ENCODE results near the gene UPP2.

Gene UPP2

DNA sequence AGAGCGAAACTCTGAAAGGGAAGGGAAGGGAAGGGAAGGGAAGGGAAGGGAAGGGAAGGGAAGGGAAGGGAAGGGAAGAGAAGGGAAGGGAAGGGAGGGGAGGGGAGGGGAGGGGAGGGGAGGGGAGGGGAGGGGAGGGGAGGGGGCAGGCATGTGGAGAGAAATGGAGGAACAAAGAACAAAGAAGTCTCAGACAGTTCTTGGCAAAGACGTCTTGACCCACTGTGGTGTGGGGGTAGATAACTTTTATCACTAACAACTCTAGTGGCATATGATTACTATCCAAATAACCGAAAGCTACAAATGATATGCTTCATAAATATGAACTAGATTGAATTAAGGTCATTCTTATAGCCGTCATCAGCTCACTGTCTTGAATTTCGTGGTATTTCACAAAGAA is 3.2 kb downstream of the UPP2 start:
- in situ Hi-C loops (cut with HindIII; ENCODE audit: low pct_ligation_motif_present, low sequenced_read_pairs): no loop called here
- Histone ChIP-seq H3K27me3 (replicated peaks) (no peaks in the 10 kb centered on the region), H3K27ac (no peak overlapping the region), H3K36me3 (replicated peaks) (no peaks in the 10 kb centered on the region), H3K4me3 (ENCODE audit: low read depth, low read length) (no peak overlapping the region)
- TF ChIP-seq, protein P1, sequence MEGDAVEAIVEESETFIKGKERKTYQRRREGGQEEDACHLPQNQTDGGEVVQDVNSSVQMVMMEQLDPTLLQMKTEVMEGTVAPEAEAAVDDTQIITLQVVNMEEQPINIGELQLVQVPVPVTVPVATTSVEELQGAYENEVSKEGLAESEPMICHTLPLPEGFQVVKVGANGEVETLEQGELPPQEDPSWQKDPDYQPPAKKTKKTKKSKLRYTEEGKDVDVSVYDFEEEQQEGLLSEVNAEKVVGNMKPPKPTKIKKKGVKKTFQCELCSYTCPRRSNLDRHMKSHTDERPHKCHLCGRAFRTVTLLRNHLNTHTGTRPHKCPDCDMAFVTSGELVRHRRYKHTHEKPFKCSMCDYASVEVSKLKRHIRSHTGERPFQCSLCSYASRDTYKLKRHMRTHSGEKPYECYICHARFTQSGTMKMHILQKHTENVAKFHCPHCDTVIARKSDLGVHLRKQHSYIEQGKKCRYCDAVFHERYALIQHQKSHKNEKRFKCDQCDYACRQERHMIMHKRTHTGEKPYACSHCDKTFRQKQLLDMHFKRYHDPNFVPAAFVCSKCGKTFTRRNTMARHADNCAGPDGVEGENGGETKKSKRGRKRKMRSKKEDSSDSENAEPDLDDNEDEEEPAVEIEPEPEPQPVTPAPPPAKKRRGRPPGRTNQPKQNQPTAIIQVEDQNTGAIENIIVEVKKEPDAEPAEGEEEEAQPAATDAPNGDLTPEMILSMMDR (IDR thresholded peaks at IDR 0.05; ENCODE audit: low read depth, low read length, missing control alignments): no peak
- DNase-seq: no peak

DNA sequence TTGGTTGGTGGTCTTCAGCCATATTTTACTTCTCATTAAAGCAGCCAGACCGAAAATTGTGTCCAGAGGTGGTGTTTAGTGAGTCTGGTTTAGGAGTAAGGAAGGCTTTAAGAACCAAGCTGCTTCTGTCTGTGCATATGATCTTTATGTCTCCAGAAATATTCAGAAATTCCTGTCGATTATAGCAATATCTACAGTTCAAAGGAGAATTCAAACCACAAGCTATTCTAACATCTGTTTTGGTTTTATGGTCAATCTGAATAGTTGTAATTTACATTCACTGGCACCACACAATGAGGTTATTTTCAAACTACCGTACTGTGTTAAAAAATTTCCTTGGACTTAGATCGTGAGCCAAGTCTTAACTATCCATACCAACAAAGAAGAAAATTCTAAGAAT is 11.3 kb downstream of the UPP2 start:
- Histone ChIP-seq H3K27ac (no peak overlapping the region), H3K27me3 (replicated peaks) (no peaks in the 10 kb centered on the region), H3K4me3 (ENCODE audit: low read depth, low read length) (no peak overlapping the region), H3K36me3 (replicated peaks) (no peaks in the 10 kb centered on the region)
- TF ChIP-seq, protein P1 (IDR thresholded peaks at IDR 0.05; ENCODE audit: low read depth, low read length, missing control alignments): no peak
- DNase-seq: no peak
- in situ Hi-C loops (cut with HindIII; ENCODE audit: low pct_ligation_motif_present, low sequenced_read_pairs): no loop called here

DNA sequence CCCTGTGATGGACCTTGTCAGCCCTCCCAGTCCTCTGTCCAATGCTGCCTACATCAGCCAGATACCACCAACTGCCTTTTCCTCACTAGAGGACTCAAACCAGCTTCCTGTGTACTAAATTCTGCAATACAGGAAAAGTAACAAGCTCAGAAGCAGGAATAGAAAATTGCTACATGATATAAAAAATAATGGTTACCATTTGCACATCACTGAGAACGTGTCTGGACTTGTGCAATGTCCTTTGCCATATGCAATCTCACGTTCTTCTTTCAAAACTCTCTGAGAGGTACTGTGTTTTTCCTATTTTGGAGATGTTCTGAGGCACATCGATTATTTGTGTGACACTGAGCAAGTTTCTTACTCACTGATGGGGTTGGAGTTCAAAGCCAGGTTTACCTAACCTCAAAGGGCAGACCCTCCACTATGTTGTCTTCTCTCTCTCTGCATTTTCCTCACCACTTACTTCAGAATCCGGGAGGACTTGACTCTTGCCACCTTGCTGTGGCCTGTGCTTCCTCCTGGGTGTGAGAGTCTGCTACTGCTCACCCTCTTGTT is 12.1 kb downstream of the UPP2 start:
- no peak for DNase-seq
- Histone ChIP-seq H3K4me3 (ENCODE audit: low read depth, low read length) (no peak overlapping the region), H3K27me3 (replicated peaks) (no peaks in the 10 kb centered on the region), H3K36me3 (replicated peaks) (no peaks in the 10 kb centered on the region), H3K27ac (no peak overlapping the region)
- TF ChIP-seq, protein P1 (IDR thresholded peaks at IDR 0.05; ENCODE audit: low read depth, low read length, missing control alignments): no peak
- in situ Hi-C loops (cut with HindIII; ENCODE audit: low pct_ligation_motif_present, low sequenced_read_pairs): no loop called here

DNA sequence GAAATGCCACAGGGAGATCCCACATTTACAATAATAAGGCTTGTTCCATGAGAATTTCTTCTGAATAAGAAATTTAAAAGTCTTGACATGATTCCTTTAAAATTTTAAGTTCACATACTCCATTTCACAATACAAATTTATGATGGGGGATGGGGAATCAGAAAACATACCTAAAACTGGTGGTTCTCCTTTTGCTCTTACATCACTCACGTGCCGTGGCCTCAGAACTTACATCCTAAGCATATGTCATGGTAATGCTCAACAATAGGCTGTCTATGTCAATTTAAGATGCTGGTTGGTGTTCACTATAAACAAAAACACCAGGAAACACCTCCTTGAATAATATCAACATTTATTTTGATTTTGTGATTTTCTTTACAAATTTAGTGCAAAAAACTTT is 12.8 kb downstream of the UPP2 start:
- Histone ChIP-seq H3K27me3 (replicated peaks) (no peaks in the 10 kb centered on the region), H3K4me3 (ENCODE audit: low read depth, low read length) (no peak overlapping the region), H3K36me3 (replicated peaks) (no peaks in the 10 kb centered on the region), H3K27ac (no peak overlapping the region)
- TF ChIP-seq, protein P1 (IDR thresholded peaks at IDR 0.05; ENCODE audit: low read depth, low read length, missing control alignments): no peak
- in situ Hi-C loops (cut with HindIII; ENCODE audit: low pct_ligation_motif_present, low sequenced_read_pairs): no loop called here
- no peak for DNase-seq

DNA sequence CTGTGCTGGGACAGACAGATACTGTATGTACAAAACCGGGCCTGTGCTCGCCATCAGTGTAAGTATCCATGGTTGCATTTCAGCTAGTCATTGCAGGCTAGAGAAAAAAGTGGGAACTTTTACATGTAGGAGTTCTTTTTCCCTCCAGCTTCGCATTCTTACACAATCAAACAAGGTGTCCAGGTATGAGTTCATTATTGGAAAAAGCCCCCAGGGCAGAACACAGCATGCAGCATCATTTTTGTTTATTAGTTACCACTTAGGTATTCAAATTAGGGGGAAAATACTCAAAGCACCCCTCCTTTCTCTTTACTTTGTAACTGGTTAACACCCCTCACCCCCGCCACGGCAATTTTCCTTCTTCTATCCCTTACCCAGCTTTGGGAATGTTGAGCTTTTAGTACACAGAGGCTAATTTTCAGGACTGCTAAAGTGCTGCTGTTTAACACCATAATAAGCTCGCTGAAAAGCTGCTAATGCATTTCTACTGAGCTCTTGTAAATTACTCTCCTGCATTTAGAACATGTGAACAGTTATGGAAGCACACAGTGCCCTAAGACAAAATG is 13.6 kb downstream of the UPP2 start:
- in situ Hi-C loops (cut with HindIII; ENCODE audit: low pct_ligation_motif_present, low sequenced_read_pairs): no loop called here
- no peak for DNase-seq
- H3K27ac ChIP-seq: no peak overlapping the region
- H3K4me3 ChIP-seq (ENCODE audit: low read depth, low read length): no peak overlapping the region
- H3K36me3 ChIP-seq (replicated peaks): no peaks in the 10 kb centered on the region
- no peaks in the 10 kb centered on the region for H3K27me3 ChIP-seq (replicated peaks)
- TF ChIP-seq, protein P1 (IDR thresholded peaks at IDR 0.05; ENCODE audit: low read depth, low read length, missing control alignments): no peak

DNA sequence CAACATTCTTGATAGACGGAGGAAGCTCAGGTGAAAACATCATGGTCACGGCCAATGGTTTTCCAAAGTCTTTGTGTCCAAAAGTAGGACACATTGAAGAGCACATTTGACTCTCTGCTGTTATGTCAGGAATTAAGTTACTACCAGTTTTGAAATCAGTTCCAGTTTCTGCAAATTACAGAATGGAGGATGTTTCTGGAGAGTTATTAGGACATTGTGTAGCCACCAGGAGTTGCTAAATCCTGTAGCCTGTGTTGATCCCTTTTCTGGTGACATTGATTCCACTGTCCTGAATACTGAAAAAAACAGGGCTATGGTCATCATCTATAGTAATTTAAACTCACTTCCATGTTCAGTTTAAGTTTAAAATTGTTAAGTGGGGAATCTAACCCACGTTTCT is 15.3 kb downstream of the UPP2 start:
- no peak for DNase-seq
- Histone ChIP-seq H3K27ac (no peak overlapping the region), H3K36me3 (replicated peaks) (no peaks in the 10 kb centered on the region), H3K4me3 (ENCODE audit: low read depth, low read length) (no peak overlapping the region), H3K27me3 (replicated peaks) (no peaks in the 10 kb centered on the region)
- in situ Hi-C loops (cut with HindIII; ENCODE audit: low pct_ligation_motif_present, low sequenced_read_pairs): no loop called here
- TF ChIP-seq, protein P1 (IDR thresholded peaks at IDR 0.05; ENCODE audit: low read depth, low read length, missing control alignments): no peak
